ENCODE measurements around the gene DCAF4. TPM values are rescaled to one million over a fixed set of nuclear protein-coding genes. Genes with fewer than 3 reads are reported as not detected.

Gene DCAF4
- total RNA-seq, 1 donor from 2014 or later, result 14.2 TPM

- H3K27ac ChIP-seq, result no peak overlapping the region
- no peaks in the 10 kb centered on the region for H3K9me3 ChIP-seq
- peaks cover 0 to 28% of the 10 kb centered on the region in 2 donors for H3K36me3 ChIP-seq
- H3K4me1 ChIP-seq, result no peaks in the 10 kb centered on the region
- H3K4me3 ChIP-seq, result no peak overlapping the region
- TF ChIP-seq POLR2A (IDR thresholded peaks at IDR 0.05), result no peak
- no peak for TF ChIP-seq POLR2AphosphoS5 (IDR thresholded peaks at IDR 0.05; ENCODE audit: insufficient read depth in 1 of 2, low read depth in 1 of 2)
- TF ChIP-seq, protein P1, sequence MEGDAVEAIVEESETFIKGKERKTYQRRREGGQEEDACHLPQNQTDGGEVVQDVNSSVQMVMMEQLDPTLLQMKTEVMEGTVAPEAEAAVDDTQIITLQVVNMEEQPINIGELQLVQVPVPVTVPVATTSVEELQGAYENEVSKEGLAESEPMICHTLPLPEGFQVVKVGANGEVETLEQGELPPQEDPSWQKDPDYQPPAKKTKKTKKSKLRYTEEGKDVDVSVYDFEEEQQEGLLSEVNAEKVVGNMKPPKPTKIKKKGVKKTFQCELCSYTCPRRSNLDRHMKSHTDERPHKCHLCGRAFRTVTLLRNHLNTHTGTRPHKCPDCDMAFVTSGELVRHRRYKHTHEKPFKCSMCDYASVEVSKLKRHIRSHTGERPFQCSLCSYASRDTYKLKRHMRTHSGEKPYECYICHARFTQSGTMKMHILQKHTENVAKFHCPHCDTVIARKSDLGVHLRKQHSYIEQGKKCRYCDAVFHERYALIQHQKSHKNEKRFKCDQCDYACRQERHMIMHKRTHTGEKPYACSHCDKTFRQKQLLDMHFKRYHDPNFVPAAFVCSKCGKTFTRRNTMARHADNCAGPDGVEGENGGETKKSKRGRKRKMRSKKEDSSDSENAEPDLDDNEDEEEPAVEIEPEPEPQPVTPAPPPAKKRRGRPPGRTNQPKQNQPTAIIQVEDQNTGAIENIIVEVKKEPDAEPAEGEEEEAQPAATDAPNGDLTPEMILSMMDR (IDR thresholded peaks at IDR 0.05), result no peak
- DNase-seq (ENCODE audit: extremely low spot score in 2 of 2), result no peak
- intact Hi-C loops (cut with DNase I), result no loop called here
- H3K27me3 ChIP-seq, result no peaks in the 10 kb centered on the region
Measured at GRCh38 chr14:72986857-72987256, 60.6 kb downstream of the DCAF4 start.

GRCh38 chr14:72990171-72990570 lies 63.9 kb downstream of the DCAF4 start:
- Histone ChIP-seq H3K4me1 (no peaks in the 10 kb centered on the region), H3K9me3 (no peaks in the 10 kb centered on the region), H3K27me3 (no peaks in the 10 kb centered on the region), H3K27ac (no peak overlapping the region), H3K4me3 (no peak overlapping the region), H3K36me3 (peaks cover 0 to 28% of the 10 kb centered on the region in 2 donors)
- no peak for DNase-seq (ENCODE audit: extremely low spot score in 2 of 2)
- intact Hi-C loops (cut with DNase I), result no loop called here
- TF ChIP-seq POLR2AphosphoS5 (IDR thresholded peaks at IDR 0.05; ENCODE audit: insufficient read depth in 1 of 2, low read depth in 1 of 2), result no peak
- TF ChIP-seq POLR2A (IDR thresholded peaks at IDR 0.05), result no peak
- TF ChIP-seq, protein P1 (IDR thresholded peaks at IDR 0.05), result no peak

GRCh38 chr14:72996916-72997315 lies 70.7 kb downstream of the DCAF4 start:
- peaks cover 0 to 35% of the 10 kb centered on the region in 2 donors for H3K36me3 ChIP-seq
- intact Hi-C loops (cut with DNase I), result no loop called here
- DNase-seq (ENCODE audit: extremely low spot score in 2 of 2), result no peak
- TF ChIP-seq, protein P1 (IDR thresholded peaks at IDR 0.05), result no peak
- TF ChIP-seq POLR2A (IDR thresholded peaks at IDR 0.05) (no peak), POLR2AphosphoS5 (IDR thresholded peaks at IDR 0.05; ENCODE audit: insufficient read depth in 1 of 2, low read depth in 1 of 2) (no peak)
- no peaks in the 10 kb centered on the region for H3K4me1 ChIP-seq
- no peak overlapping the region for H3K4me3 ChIP-seq
- H3K9me3 ChIP-seq, result no peaks in the 10 kb centered on the region
- no peaks in the 10 kb centered on the region for H3K27me3 ChIP-seq
- no peak overlapping the region for H3K27ac ChIP-seq

GRCh38 chr14:72998252-72998903 lies 72.1 kb downstream of the DCAF4 start:
- Histone ChIP-seq H3K27ac (no peak overlapping the region), H3K4me3 (no peak overlapping the region), H3K9me3 (no peaks in the 10 kb centered on the region), H3K4me1 (no peaks in the 10 kb centered on the region), H3K27me3 (no peaks in the 10 kb centered on the region), H3K36me3 (peaks cover 0 to 22% of the 10 kb centered on the region in 2 donors)
- intact Hi-C loops (cut with DNase I), result no loop called here
- no peak for DNase-seq (ENCODE audit: extremely low spot score in 2 of 2)
- TF ChIP-seq, protein P1 (IDR thresholded peaks at IDR 0.05), result no peak
- no peak for TF ChIP-seq POLR2AphosphoS5 (IDR thresholded peaks at IDR 0.05; ENCODE audit: insufficient read depth in 1 of 2, low read depth in 1 of 2)
- TF ChIP-seq POLR2A (IDR thresholded peaks at IDR 0.05), result no peak

GRCh38 chr14:72999316-72999715 lies 73.1 kb downstream of the DCAF4 start:
- H3K27ac ChIP-seq, result no peak overlapping the region
- peaks cover 0 to 22% of the 10 kb centered on the region in 2 donors for H3K36me3 ChIP-seq
- intact Hi-C loops (cut with DNase I), result no loop called here
- H3K9me3 ChIP-seq, result no peaks in the 10 kb centered on the region
- no peak for DNase-seq (ENCODE audit: extremely low spot score in 2 of 2)
- no peaks in the 10 kb centered on the region for H3K27me3 ChIP-seq
- TF ChIP-seq POLR2AphosphoS5 (IDR thresholded peaks at IDR 0.05; ENCODE audit: insufficient read depth in 1 of 2, low read depth in 1 of 2), result no peak
- TF ChIP-seq POLR2A (IDR thresholded peaks at IDR 0.05), result no peak
- TF ChIP-seq, protein P1 (IDR thresholded peaks at IDR 0.05), result no peak
- no peaks in the 10 kb centered on the region for H3K4me1 ChIP-seq
- no peak overlapping the region for H3K4me3 ChIP-seq
